Ascending aorta (tissue), 2 donors: Measurements from ENCODE around the gene PARD3B. TPM values are rescaled to one million over a fixed set of nuclear protein-coding genes. Genes with fewer than 3 reads are reported as not detected.

ENCODE experiments used
- DNase-seq, 2 donors: peaks; one replicate each; pipeline ENCODE4 v3.0.0-alpha.2; 2019; ENCODE audit warnings: low spot score in 2 of 2
- H3K27ac ChIP-seq, 2 donors: fragments of 200-600 bp; sonication (generic); one replicate each; pipeline ENCODE4 v1.5.1; 2016 to 2017; ENCODE audit warnings: mild to moderate bottlenecking in 1 of 2
- H3K27me3 ChIP-seq: fragments of 200-600 bp; sonication (generic); one replicate; pipeline ENCODE4 v1.5.1; 2017
- H3K36me3 ChIP-seq, 2 donors: fragments of 200-600 bp; sonication (generic); one replicate each; pipeline ENCODE4 v1.5.1; 2016
- H3K4me1 ChIP-seq, 2 donors: fragments of 200-600 bp; sonication (generic); one replicate each; pipeline ENCODE4 v1.5.1; 2016 to 2017; ENCODE audit warnings: mild to moderate bottlenecking in 1 of 2
- H3K4me3 ChIP-seq, 2 donors: fragments of 200-600 bp; sonication (generic); one replicate each; pipeline ENCODE4 v1.5.1; 2016 to 2017; ENCODE audit warnings: mild to moderate bottlenecking in 1 of 2
- H3K9me3 ChIP-seq, 2 donors: fragments of 200-600 bp; sonication (generic); one replicate each; pipeline ENCODE4 v1.5.1; 2016
- intact Hi-C: fragments of 100-400 bp; cut with DNase I; formaldehyde crosslinking; loops from one replicate; pipeline ENCODE4 v1.15.1; 2023
- total RNA-seq: library from RNA; depleted of rRNA; stranded (reverse); fragments of >200 nt; gene quantifications from one replicate; pipeline ENCODE4 v1.1.0, GENCODE V29; 2016
- TF ChIP-seq, protein P1 (sequence below), 3 experiments: fragments of 200-600 bp in 2 of 3; fragments of 450-650 bp in 1 of 3; sonication (generic) in 2 of 3; IDR thresholded peaks; one replicate each; pipeline ENCODE4 v1.5.1; 2016 to 2019; ENCODE audit warnings: antibody characterized with exemption in 3 of 3, mild to moderate bottlenecking in 1 of 3, moderate library complexity in 1 of 3

PARD3B gene
- total RNA-seq, 1 donor from 2014 or later = 9.5 TPM

- intact Hi-C loops = no loop called here
- no peaks in the 10 kb centered on the region for H3K4me1 ChIP-seq
- no peaks in the 10 kb centered on the region for H3K36me3 ChIP-seq
- no peak for DNase-seq
- H3K27ac ChIP-seq = no peak overlapping the region
- no peak overlapping the region for H3K4me3 ChIP-seq
- no peaks in the 10 kb centered on the region for H3K9me3 ChIP-seq
- H3K27me3 ChIP-seq = no peaks in the 10 kb centered on the region
- TF ChIP-seq, protein P1, sequence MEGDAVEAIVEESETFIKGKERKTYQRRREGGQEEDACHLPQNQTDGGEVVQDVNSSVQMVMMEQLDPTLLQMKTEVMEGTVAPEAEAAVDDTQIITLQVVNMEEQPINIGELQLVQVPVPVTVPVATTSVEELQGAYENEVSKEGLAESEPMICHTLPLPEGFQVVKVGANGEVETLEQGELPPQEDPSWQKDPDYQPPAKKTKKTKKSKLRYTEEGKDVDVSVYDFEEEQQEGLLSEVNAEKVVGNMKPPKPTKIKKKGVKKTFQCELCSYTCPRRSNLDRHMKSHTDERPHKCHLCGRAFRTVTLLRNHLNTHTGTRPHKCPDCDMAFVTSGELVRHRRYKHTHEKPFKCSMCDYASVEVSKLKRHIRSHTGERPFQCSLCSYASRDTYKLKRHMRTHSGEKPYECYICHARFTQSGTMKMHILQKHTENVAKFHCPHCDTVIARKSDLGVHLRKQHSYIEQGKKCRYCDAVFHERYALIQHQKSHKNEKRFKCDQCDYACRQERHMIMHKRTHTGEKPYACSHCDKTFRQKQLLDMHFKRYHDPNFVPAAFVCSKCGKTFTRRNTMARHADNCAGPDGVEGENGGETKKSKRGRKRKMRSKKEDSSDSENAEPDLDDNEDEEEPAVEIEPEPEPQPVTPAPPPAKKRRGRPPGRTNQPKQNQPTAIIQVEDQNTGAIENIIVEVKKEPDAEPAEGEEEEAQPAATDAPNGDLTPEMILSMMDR (IDR thresholded peaks at IDR 0.05) = no peak
Observed at GRCh38 chr2:205324355-205324754, 779.1 kb downstream of the PARD3B start.

DNA sequence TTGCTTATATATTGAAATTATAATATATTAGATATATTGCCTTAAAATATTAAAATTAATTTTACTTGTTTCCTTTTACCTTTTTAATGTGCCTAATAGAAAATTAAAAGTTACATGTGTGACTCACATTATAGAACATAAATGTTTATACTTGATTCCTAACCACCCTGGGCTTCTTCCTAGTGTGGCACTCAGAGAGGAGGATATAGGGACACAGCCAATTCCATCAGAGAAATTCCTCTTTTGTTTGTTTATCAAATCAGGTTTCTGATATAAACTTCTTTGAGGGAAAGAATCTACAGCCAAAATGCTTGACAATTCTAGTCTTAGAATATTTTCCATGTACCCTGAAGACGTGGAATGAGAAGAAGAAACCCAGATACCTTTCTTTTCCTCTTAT is 788.1 kb downstream of the PARD3B start:
- Histone ChIP-seq H3K9me3 (no peaks in the 10 kb centered on the region), H3K4me3 (no peak overlapping the region), H3K4me1 (no peaks in the 10 kb centered on the region), H3K27me3 (no peaks in the 10 kb centered on the region), H3K27ac (no peak overlapping the region), H3K36me3 (no peaks in the 10 kb centered on the region)
- TF ChIP-seq, protein P1 (IDR thresholded peaks at IDR 0.05) = no peak
- intact Hi-C loops = no loop called here
- no peak for DNase-seq

DNA sequence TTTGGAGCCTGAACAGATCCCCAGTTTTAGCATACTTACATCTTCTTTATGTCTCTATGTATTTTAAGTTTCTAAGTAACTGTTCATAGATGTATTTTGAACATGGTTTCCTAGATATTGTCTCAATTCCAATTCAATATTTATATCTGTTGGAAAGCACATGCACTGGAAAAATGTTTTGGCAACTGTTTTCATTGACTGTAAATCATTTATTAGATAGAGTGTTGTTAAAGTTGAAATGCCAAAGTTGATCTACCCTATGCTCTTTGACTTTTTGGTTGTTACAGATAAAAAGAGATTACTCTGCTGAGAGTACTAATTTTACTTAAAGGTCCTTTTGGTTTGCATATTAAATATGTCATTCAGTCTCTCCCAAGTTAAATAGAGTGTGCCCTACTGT is 792.0 kb downstream of the PARD3B start:
- no peaks in the 10 kb centered on the region for H3K27me3 ChIP-seq
- no peak overlapping the region for H3K27ac ChIP-seq
- H3K4me3 ChIP-seq = no peak overlapping the region
- no peak for DNase-seq
- no peaks in the 10 kb centered on the region for H3K36me3 ChIP-seq
- intact Hi-C loops = no loop called here
- no peaks in the 10 kb centered on the region for H3K4me1 ChIP-seq
- TF ChIP-seq, protein P1 (IDR thresholded peaks at IDR 0.05) = no peak
- no peaks in the 10 kb centered on the region for H3K9me3 ChIP-seq

DNA sequence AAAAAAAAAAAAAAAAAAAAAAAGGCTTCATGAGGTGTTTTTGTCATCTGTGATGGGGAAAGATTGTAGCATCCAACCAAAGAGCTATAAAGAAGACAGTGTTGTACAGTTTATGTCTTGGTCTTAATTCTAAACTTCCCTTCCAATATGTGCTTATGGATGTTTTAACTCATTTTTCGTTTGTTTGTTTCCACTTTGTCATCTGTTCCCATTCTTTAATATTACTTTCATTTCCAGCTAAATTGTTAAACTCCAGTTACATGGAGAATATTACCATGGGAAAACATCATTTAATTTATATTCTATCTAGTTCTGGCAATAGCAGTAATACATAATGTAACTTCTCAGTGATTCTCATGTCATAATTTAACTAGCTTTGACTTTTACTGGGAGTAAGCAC is 792.9 kb downstream of the PARD3B start:
- H3K27me3 ChIP-seq = no peaks in the 10 kb centered on the region
- H3K9me3 ChIP-seq = no peaks in the 10 kb centered on the region
- no peaks in the 10 kb centered on the region for H3K4me1 ChIP-seq
- intact Hi-C loops = no loop called here
- no peak overlapping the region for H3K27ac ChIP-seq
- DNase-seq = no peak
- no peaks in the 10 kb centered on the region for H3K36me3 ChIP-seq
- no peak overlapping the region for H3K4me3 ChIP-seq
- TF ChIP-seq, protein P1 (IDR thresholded peaks at IDR 0.05) = no peak

DNA sequence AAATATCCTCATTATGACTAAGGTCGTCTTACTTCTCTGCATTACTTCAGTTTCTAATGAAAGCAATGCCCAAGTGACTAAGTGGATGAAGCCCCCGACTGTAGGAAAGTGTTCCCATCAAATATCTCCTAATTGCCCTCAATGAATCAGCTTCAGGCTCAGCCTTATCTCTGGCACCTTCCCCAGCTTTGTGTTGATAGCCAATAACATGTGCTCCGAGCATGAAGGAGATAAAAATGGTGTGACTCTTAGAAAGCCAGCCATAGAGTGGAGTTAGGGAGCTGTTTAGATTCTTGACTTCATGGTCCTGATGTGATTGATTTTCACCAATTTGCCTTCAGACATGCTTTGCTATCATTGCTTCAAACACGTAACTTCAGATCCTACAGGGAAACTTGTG is 797.8 kb downstream of the PARD3B start:
- Histone ChIP-seq H3K9me3 (no peaks in the 10 kb centered on the region), H3K4me1 (no peaks in the 10 kb centered on the region), H3K27ac (no peak overlapping the region), H3K36me3 (no peaks in the 10 kb centered on the region), H3K4me3 (no peak overlapping the region), H3K27me3 (no peaks in the 10 kb centered on the region)
- DNase-seq = no peak
- TF ChIP-seq, protein P1 (IDR thresholded peaks at IDR 0.05) = no peak
- intact Hi-C loops = no loop called here

DNA sequence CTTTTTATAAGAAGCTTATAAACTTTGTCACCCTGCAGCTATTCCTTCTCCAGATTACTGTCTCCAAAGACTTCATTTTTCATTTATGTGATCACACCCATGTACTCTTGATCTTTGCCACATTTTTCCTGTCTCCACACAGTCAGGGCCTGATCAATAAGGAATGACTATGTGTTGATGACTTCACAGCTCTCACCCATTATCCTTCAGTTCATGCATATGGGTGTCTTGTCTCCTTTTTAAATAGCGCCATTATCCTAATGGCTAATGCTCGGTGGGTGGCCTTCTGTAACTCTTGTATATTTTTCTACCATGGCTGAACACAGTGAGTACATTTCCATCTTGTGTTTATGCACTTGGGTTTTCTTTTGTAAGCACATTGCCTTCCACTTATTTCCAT is 801.4 kb downstream of the PARD3B start:
- Histone ChIP-seq H3K27ac (no peak overlapping the region), H3K4me1 (no peaks in the 10 kb centered on the region), H3K36me3 (no peaks in the 10 kb centered on the region), H3K27me3 (no peaks in the 10 kb centered on the region), H3K4me3 (no peak overlapping the region), H3K9me3 (no peaks in the 10 kb centered on the region)
- intact Hi-C loops = no loop called here
- TF ChIP-seq, protein P1 (IDR thresholded peaks at IDR 0.05) = no peak
- no peak for DNase-seq
